Keratinocyte (primary cell): ENCODE measurements around the gene PAPSS2. TPM values are rescaled to one million over a fixed set of nuclear protein-coding genes. Genes with fewer than 3 reads are reported as not detected.

Experiments
- DNase-seq: peaks from one replicate; pipeline ENCODE4 v3.0.0-alpha.2; 2011; ENCODE audit warnings: low read depth, missing footprints, low spot score
- FAIRE-seq: peaks from 2 replicates; lab custom pipeline; 2011; peaks lifted over from hg19 to GRCh38; lab: Jason Lieb, UNC
- H2AFZ ChIP-seq: 2 replicates; pipeline ENCODE4 v1.6.0; 2012; ENCODE audit warnings: low read length, control low read depth, inconsistent platforms; ENCODE audit not compliant: control insufficient read depth
- H3K27ac ChIP-seq: 2 replicates; pipeline ENCODE4 v1.5.1; 2011; ENCODE audit warnings: low read length; ENCODE audit not compliant: control insufficient read depth, insufficient read depth
- H3K27me3 ChIP-seq: 3 replicates; pipeline ENCODE4 v1.6.0; 2011; ENCODE audit warnings: low read length; ENCODE audit not compliant: control insufficient read depth, insufficient read depth; ENCODE audit errors: extremely low read depth
- H3K36me3 ChIP-seq, 2 experiments: 2 replicates in 1 of 2; 3 replicates in 1 of 2; pipeline ENCODE4 v1.5.1; 2011; ENCODE audit warnings: low read length in 2 of 2, mild to moderate bottlenecking in 1 of 2; ENCODE audit not compliant: control insufficient read depth in 2 of 2, insufficient read depth in 2 of 2; ENCODE audit errors: extremely low read depth in 1 of 2
- H3K4me1 ChIP-seq: 3 replicates; pipeline ENCODE4 v1.5.1; 2011; ENCODE audit warnings: low read length; ENCODE audit not compliant: control insufficient read depth, insufficient read depth; ENCODE audit errors: extremely low read depth
- H3K4me2 ChIP-seq: 3 replicates; pipeline ENCODE4 v1.6.0; 2011; ENCODE audit warnings: low read depth, low read length; ENCODE audit not compliant: control insufficient read depth, insufficient read depth; ENCODE audit errors: extremely low read depth
- H3K4me3 ChIP-seq, 3 experiments: fragments of 200-600 bp in 1 of 3; sonication (generic) in 1 of 3; 2 replicates in 2 of 3; 3 replicates in 1 of 3; pipeline ENCODE4 v1.5.1; 2011 to 2016; ENCODE audit warnings: low read length in 3 of 3, mild to moderate bottlenecking in 3 of 3, control low read depth in 2 of 3, inconsistent platforms in 1 of 3, low read depth in 1 of 3, mixed read lengths in 1 of 3, mixed run types in 1 of 3, moderate library complexity in 1 of 3; ENCODE audit not compliant: control insufficient read depth in 2 of 3, insufficient read depth in 2 of 3; ENCODE audit errors: extremely low read depth in 1 of 3
- H3K79me2 ChIP-seq: 2 replicates; pipeline ENCODE4 v1.6.0; 2012; ENCODE audit warnings: low read length; ENCODE audit not compliant: control insufficient read depth, insufficient read depth
- H3K9ac ChIP-seq: 3 replicates; pipeline ENCODE4 v1.6.0; 2011; ENCODE audit warnings: low read length; ENCODE audit not compliant: control insufficient read depth, insufficient read depth; ENCODE audit errors: extremely low read depth
- H3K9me1 ChIP-seq: 3 replicates; pipeline ENCODE4 v1.6.0; 2011; ENCODE audit warnings: low read length; ENCODE audit not compliant: control insufficient read depth, insufficient read depth; ENCODE audit errors: extremely low read depth
- H3K9me3 ChIP-seq: 2 replicates; pipeline ENCODE4 v1.5.1; 2012; ENCODE audit warnings: low read depth, low read length; ENCODE audit not compliant: control insufficient read depth
- H4K20me1 ChIP-seq: 3 replicates; pipeline ENCODE4 v1.6.0; 2011; ENCODE audit warnings: low read length; ENCODE audit not compliant: control insufficient read depth, insufficient read depth; ENCODE audit errors: extremely low read depth
- EZH2 ChIP-seq: IDR thresholded peaks from one replicate; pipeline ENCODE4 v1.6.1; 2012; ENCODE audit warnings: inconsistent platforms, mild to moderate bottlenecking, low read length, moderate library complexity
- dilution Hi-C: fragments of 300-500 bp; cut with MboI; formaldehyde crosslinking; loops from one replicate; pipeline ENCODE4 v1.7.0; 2020; ENCODE audit warnings: low sequenced_read_pairs; ENCODE audit not compliant: extremely low pct_ligation_motif_present
- polyA plus RNA-seq, 5 experiments: library from polyadenylated mRNA; depleted of rRNA in 3 of 5; stranded (reverse) in 3 of 5; stranded (forward) in 1 of 5; unstranded in 1 of 5; fragments of >200 nt; gene quantifications; 1 replicate in 1 of 5; 2 replicates in 3 of 5; 3 replicates in 1 of 5; pipeline versions ENCODE4 v1.2.1 to v1.2.3, GENCODE V29; 2011 to 2012; ENCODE audit warnings: missing spikeins in 2 of 5, low read depth in 1 of 5, low replicate concordance in 1 of 5
- TF ChIP-seq, protein P1 (sequence below), 3 experiments: IDR thresholded peaks in 1 of 3; conservative IDR thresholded peaks in 1 of 3; optimal IDR thresholded peaks in 1 of 3; 2 replicates in 2 of 3; 3 replicates in 1 of 3; pipeline versions ENCODE3 to v1.5.1; 2011; ENCODE audit warnings: low read length in 3 of 3, mild to moderate bottlenecking in 3 of 3, moderate library complexity in 2 of 3, control low read depth in 1 of 3, inconsistent platforms in 1 of 3; ENCODE audit not compliant: insufficient read depth in 2 of 3; ENCODE audit errors: extremely low read depth in 1 of 3

PAPSS2 gene
- polyA plus RNA-seq, 1 donor (not counting 4 experiments of a cell fraction or from before 2014, with no cell fraction given), result 1.1 TPM

- Histone ChIP-seq H3K9me1 (no peaks in the 10 kb centered on the region), H3K36me3 (no peaks in the 10 kb centered on the region), H3K27me3 (no peaks in the 10 kb centered on the region), H3K9me3 (no peaks in the 10 kb centered on the region), H2AFZ (no peak overlapping the region), H3K27ac (no peak overlapping the region), H4K20me1 (no peaks in the 10 kb centered on the region), H3K4me2 (no peak overlapping the region), H3K79me2 (no peaks in the 10 kb centered on the region), H3K9ac (no peak overlapping the region), H3K4me3 (no peak overlapping the region), H3K4me1 (peaks cover 20% of the 10 kb centered on the region)
- TF ChIP-seq, protein P1, sequence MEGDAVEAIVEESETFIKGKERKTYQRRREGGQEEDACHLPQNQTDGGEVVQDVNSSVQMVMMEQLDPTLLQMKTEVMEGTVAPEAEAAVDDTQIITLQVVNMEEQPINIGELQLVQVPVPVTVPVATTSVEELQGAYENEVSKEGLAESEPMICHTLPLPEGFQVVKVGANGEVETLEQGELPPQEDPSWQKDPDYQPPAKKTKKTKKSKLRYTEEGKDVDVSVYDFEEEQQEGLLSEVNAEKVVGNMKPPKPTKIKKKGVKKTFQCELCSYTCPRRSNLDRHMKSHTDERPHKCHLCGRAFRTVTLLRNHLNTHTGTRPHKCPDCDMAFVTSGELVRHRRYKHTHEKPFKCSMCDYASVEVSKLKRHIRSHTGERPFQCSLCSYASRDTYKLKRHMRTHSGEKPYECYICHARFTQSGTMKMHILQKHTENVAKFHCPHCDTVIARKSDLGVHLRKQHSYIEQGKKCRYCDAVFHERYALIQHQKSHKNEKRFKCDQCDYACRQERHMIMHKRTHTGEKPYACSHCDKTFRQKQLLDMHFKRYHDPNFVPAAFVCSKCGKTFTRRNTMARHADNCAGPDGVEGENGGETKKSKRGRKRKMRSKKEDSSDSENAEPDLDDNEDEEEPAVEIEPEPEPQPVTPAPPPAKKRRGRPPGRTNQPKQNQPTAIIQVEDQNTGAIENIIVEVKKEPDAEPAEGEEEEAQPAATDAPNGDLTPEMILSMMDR (optimal IDR thresholded peaks at IDR 0.05 in 1 of 3, IDR thresholded peaks at IDR 0.05 in 1 of 3, conservative IDR thresholded peaks at IDR 0.05 in 1 of 3; ENCODE audit: extremely low read depth in 1 of 3, insufficient read depth in 2 of 3, low read length in 3 of 3), result no peak
- no peak for TF ChIP-seq EZH2
- DNase-seq, result no peak
- dilution Hi-C loops, result no loop called here
- no peak for FAIRE-seq
These were observed 17.9 kb downstream of the PAPSS2 start for GRCh38 chr10:87677595-87677994.

DNA sequence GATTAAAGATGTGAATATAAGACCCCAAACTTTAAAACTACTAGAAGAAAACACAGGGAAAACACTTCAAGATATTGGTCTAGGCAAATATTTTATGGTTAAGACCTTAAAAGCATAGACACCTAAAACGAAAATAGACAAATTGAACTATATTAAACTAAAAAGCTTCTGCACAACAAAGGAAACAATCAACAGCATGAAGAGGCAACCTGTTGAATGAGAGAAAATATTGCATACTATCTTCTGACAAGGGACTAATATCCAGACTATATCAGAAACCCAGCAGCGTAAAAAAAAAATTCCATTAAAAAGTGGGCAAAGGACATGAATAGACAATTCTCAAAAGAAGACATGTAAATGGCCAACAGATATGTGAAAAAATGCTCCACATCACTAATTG is 18.6 kb downstream of the PAPSS2 start:
- H3K4me1 ChIP-seq, result peaks cover 20% of the 10 kb centered on the region
- dilution Hi-C loops, result no loop called here
- DNase-seq (no peak), FAIRE-seq (no peak)
- no peak overlapping the region for H3K9ac ChIP-seq
- no peaks in the 10 kb centered on the region for H3K79me2 ChIP-seq
- H3K27me3 ChIP-seq, result no peaks in the 10 kb centered on the region
- no peaks in the 10 kb centered on the region for H4K20me1 ChIP-seq
- no peaks in the 10 kb centered on the region for H3K9me3 ChIP-seq
- H3K36me3 ChIP-seq, result no peaks in the 10 kb centered on the region
- no peak overlapping the region for H3K4me3 ChIP-seq
- H3K9me1 ChIP-seq, result no peaks in the 10 kb centered on the region
- H2AFZ ChIP-seq, result no peak overlapping the region
- TF ChIP-seq, protein P1 (optimal IDR thresholded peaks at IDR 0.05 in 1 of 3, IDR thresholded peaks at IDR 0.05 in 1 of 3, conservative IDR thresholded peaks at IDR 0.05 in 1 of 3; ENCODE audit: extremely low read depth in 1 of 3, insufficient read depth in 2 of 3, low read length in 3 of 3), result no peak
- no peak overlapping the region for H3K27ac ChIP-seq
- no peak overlapping the region for H3K4me2 ChIP-seq
